Loucy (cell line): ENCODE results near the gene TMEM203.

Experiments used
- EZH2phosphoT487 ChIP-seq: fragments of 200-600 bp; IDR thresholded peaks from 2 replicates; pipeline ENCODE4 v1.6.1; 2018; ENCODE audit warnings: antibody characterized with exemption, mild to moderate bottlenecking, moderate library complexity, borderline replicate concordance
- TF ChIP-seq, protein P1 (sequence below): fragments of 200-600 bp; sonication (generic); conservative IDR thresholded peaks from 2 replicates; pipeline ENCODE4 v1.5.1; 2014; ENCODE audit warnings: mild to moderate bottlenecking, antibody characterized with exemption, low read length

- TF ChIP-seq, protein P1, sequence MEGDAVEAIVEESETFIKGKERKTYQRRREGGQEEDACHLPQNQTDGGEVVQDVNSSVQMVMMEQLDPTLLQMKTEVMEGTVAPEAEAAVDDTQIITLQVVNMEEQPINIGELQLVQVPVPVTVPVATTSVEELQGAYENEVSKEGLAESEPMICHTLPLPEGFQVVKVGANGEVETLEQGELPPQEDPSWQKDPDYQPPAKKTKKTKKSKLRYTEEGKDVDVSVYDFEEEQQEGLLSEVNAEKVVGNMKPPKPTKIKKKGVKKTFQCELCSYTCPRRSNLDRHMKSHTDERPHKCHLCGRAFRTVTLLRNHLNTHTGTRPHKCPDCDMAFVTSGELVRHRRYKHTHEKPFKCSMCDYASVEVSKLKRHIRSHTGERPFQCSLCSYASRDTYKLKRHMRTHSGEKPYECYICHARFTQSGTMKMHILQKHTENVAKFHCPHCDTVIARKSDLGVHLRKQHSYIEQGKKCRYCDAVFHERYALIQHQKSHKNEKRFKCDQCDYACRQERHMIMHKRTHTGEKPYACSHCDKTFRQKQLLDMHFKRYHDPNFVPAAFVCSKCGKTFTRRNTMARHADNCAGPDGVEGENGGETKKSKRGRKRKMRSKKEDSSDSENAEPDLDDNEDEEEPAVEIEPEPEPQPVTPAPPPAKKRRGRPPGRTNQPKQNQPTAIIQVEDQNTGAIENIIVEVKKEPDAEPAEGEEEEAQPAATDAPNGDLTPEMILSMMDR = no peak; the same call in 1 of the 2 replicates
- no peak for TF ChIP-seq EZH2phosphoT487
Measured at GRCh38 chr9:137240318-137240840, 34.9 kb upstream of the TMEM203 start.
